ENCODE results near the gene ZBTB45.

GRCh38 chr19:58555920-58556621, 36.5 kb upstream of the ZBTB45 start:
- TF ChIP-seq CTCF (IDR thresholded peaks at IDR 0.05) (no peak), POLR2A (IDR thresholded peaks at IDR 0.05) (no peak)
